Tibial artery (tissue), 4 donors: ENCODE data around the gene CSTPP1.

Experiments used
- DNase-seq, 2 donors: peaks; one replicate each; pipeline ENCODE4 v3.0.0-alpha.2; 2019
- H3K27ac ChIP-seq, 2 donors: fragments of 200-600 bp; sonication (generic) in 1 of 2; 1 replicate in 1 of 2; 2 replicates in 1 of 2; pipeline ENCODE4 v1.5.1; 2018 to 2019; ENCODE audit warnings: mild to moderate bottlenecking in 1 of 2
- H3K27me3 ChIP-seq, 2 donors: fragments of 200-600 bp; sonication (generic) in 1 of 2; one replicate each; pipeline versions ENCODE4 v1.5.1 to v1.6.0; 2016 to 2019
- H3K36me3 ChIP-seq, 3 donors: fragments of 200-600 bp; sonication (generic) in 2 of 3; one replicate each; pipeline ENCODE4 v1.5.1; 2016 to 2019; ENCODE audit warnings: mild to moderate bottlenecking in 2 of 3
- H3K4me1 ChIP-seq, 4 donors: fragments of 200-600 bp; sonication (generic) in 2 of 4; 1 replicate in 3 of 4; 2 replicates in 1 of 4; pipeline ENCODE4 v1.5.1; 2016 to 2019
- H3K4me3 ChIP-seq, 2 donors: fragments of 200-600 bp; sonication (generic) in 1 of 2; 1 replicate in 1 of 2; 2 replicates in 1 of 2; pipeline ENCODE4 v1.5.1; 2018 to 2019; ENCODE audit warnings: mild to moderate bottlenecking in 2 of 2
- H3K9me3 ChIP-seq, 3 donors: fragments of 200-600 bp; sonication (generic) in 1 of 3; one replicate each; pipeline ENCODE4 v1.5.1; 2016 to 2019
- intact Hi-C: fragments of 100-400 bp; cut with DNase I; formaldehyde crosslinking; loops from one replicate; pipeline ENCODE4 v1.15.0; 2023; ENCODE audit warnings: low total_unique reads
- TF ChIP-seq, protein P1 (sequence below), 2 experiments: fragments of 200-600 bp in 1 of 2; fragments of 450-650 bp in 1 of 2; IDR thresholded peaks; one replicate each; pipeline ENCODE4 v1.5.1; 2017 to 2019; ENCODE audit warnings: antibody characterized with exemption in 2 of 2, mild to moderate bottlenecking in 1 of 2, moderate library complexity in 1 of 2

The CSTPP1 gene

DNA sequence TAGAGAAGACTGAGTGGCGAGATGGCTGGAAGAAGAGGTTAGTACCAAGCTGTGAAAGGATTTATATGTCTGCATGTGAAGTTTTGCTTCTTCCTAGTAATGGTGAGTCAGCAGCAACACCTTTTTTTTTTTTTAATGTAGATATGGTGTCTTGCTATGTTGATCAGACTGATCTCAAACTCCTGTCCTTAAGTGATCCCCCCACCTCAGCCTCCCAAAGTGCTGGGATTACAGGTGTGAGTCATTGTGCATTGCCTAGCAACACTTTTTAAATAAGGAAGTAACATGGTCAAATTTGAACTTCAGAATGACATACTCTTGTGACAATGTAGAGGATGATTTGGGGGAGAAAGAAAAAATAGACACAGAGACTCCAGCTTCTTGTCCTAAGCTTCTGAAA is 6.5 kb upstream of the CSTPP1 start:
- H3K4me1 ChIP-seq: no peaks in the 10 kb centered on the region
- H3K27me3 ChIP-seq: peaks cover 0 to 3% of the 10 kb centered on the region in 2 donors
- no peaks in the 10 kb centered on the region for H3K9me3 ChIP-seq
- H3K36me3 ChIP-seq: no peaks in the 10 kb centered on the region
- DNase-seq: no peak
- H3K4me3 ChIP-seq: no peak overlapping the region
- H3K27ac ChIP-seq: no peak overlapping the region
- TF ChIP-seq, protein P1, sequence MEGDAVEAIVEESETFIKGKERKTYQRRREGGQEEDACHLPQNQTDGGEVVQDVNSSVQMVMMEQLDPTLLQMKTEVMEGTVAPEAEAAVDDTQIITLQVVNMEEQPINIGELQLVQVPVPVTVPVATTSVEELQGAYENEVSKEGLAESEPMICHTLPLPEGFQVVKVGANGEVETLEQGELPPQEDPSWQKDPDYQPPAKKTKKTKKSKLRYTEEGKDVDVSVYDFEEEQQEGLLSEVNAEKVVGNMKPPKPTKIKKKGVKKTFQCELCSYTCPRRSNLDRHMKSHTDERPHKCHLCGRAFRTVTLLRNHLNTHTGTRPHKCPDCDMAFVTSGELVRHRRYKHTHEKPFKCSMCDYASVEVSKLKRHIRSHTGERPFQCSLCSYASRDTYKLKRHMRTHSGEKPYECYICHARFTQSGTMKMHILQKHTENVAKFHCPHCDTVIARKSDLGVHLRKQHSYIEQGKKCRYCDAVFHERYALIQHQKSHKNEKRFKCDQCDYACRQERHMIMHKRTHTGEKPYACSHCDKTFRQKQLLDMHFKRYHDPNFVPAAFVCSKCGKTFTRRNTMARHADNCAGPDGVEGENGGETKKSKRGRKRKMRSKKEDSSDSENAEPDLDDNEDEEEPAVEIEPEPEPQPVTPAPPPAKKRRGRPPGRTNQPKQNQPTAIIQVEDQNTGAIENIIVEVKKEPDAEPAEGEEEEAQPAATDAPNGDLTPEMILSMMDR (IDR thresholded peaks at IDR 0.05): no peak
- intact Hi-C loops: no loop called here

DNA sequence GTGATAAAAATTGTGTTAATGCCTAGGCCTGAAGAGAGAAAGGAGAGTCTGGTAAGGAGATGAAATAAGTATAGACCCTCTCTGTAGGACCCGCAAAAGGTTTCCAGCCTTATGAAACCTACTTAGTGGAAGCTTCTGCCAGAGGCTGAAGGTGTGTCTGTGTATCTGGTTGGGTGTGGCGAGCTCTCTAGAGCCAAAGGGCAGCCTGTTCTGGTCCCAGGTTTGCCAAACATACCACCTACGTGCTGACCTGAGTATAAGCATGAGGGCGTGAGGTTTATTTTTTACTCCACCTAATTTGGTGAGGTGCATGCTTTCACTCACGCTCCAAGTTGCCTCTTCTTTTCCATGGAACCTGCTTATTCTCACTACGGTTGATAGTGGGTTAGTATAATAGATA is 5.6 kb downstream of the CSTPP1 start:
- Histone ChIP-seq H3K4me3 (no peak overlapping the region), H3K36me3 (peaks cover 0 to 4% (median 0%) of the 10 kb centered on the region in 3 donors), H3K9me3 (no peaks in the 10 kb centered on the region), H3K4me1 (peaks cover 0 to 1% (median under 1%) of the 10 kb centered on the region in 4 donors), H3K27ac (no peak overlapping the region), H3K27me3 (no peaks in the 10 kb centered on the region)
- no peak for DNase-seq
- TF ChIP-seq, protein P1 (IDR thresholded peaks at IDR 0.05): no peak
- intact Hi-C loops: no loop called here

DNA sequence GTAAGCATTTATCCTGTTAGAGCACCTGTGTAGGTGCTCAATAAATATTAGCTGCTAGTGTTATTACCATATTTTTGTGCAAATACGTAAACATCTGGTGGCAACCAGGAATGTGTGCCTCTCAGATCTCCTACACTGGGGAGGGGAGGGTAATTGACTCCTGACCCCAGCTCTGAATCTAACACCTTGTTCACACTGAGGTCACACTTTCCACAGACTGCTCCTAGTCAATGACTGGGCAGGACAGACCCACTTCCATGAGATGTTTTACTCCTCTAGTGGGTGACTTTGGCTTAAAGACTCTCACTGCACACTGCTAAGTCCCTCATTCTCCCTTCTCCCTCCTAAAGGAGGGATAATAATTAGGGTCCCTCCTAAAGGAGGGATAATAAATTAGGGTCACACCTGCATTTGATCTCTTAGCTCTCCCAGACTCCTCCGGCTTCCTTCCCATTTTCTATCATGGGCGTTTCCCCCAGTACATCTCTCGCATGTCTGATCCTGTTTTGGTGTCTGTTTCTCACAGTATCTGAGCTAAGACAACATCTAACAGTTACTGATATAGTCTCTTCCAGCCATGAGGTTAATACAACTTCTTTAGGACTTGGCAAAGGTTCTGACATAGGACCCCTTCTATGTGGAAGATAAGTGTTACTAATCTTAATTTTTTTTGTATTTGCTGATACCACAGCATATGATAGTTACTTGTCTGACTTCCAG is 8.0 kb downstream of the CSTPP1 start:
- DNase-seq: no peak
- TF ChIP-seq, protein P1 (IDR thresholded peaks at IDR 0.05): no peak
- Histone ChIP-seq H3K4me1 (peaks cover 0 to 3% (median 0%) of the 10 kb centered on the region in 4 donors), H3K36me3 (peaks cover 0 to 8% (median 0%) of the 10 kb centered on the region in 3 donors), H3K4me3 (no peak overlapping the region), H3K27me3 (no peaks in the 10 kb centered on the region), H3K27ac (no peak overlapping the region), H3K9me3 (no peaks in the 10 kb centered on the region)
- intact Hi-C loops: no loop called here

DNA sequence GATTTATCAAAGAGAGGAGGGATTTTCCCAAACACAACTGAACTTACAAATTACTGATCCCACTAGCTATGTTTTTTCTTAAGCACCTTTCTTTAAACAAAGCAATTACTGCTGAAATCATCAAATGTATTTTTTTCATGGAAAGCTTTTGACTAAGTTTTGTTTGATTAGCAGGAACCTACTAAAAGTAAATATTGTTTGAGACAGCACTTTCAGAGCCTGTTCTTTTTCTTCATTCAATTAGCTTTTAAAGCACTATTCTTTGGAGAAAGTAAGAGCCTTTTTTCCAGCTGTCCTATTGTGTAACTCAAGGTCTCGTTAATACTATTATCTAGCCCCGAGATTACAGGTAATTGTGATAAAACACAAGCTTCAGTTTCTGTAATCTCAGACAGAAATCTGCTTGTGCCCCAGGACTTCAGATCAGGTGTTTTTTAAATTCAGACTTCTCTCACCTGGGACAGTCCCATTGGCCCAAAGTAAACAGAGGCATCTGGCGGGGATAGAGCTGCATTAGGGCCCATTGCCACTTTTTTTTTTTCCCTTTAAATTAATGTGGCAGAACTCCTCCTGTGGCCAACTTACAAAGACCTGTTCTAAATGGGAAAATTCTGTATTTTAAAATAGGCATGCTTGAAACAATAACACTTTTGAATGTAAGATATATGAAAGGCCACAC is 11.0 kb downstream of the CSTPP1 start:
- TF ChIP-seq, protein P1 (IDR thresholded peaks at IDR 0.05): no peak
- Histone ChIP-seq H3K27ac (no peak overlapping the region), H3K4me3 (no peak overlapping the region), H3K36me3 (peaks cover 0 to 4% (median 0%) of the 10 kb centered on the region in 3 donors), H3K9me3 (no peaks in the 10 kb centered on the region), H3K4me1 (peaks cover 0 to 3% (median 0%) of the 10 kb centered on the region in 4 donors), H3K27me3 (no peaks in the 10 kb centered on the region)
- no peak for DNase-seq
- intact Hi-C loops: no loop called here

DNA sequence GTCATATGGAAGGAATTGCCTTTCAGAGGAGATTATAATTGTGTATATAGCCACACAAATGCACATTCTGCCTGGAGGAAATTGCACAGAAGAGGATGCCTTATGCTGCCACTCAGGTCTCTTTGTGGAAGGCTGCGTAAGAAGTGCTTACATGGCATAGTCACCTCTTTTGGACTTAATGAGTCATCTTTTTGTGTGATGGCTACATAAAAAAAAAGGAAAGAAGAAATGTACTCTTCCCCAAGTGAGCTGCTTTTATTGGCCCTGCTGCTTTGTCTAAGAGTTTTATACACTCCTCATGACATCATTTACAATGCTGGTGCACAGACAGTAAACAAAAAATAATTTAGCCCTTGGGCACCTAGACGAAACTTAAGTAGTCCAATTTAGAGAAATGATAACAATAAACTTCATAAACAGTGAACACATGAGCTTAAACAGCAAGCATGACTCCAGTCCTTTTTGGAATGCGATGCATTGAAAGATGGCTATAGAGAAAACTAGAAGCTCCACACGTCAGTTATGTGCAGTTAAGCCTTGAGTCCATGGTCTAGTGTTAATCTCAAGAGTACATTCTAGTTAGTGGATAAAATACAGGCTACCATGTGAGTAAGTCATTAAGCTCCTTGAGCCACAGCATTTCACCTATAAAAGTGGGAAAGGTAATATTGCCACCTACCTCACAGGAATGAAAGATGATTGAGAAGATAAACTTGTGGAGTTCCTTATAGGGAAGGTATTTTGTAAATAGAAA is 12.0 kb downstream of the CSTPP1 start:
- DNase-seq: no peak
- H3K27ac ChIP-seq: no peak overlapping the region

More for the DNA sequence above, 12.0 kb downstream of the CSTPP1 start:
- peaks cover 0 to 3% (median 0%) of the 10 kb centered on the region in 4 donors for H3K4me1 ChIP-seq
- TF ChIP-seq, protein P1 (IDR thresholded peaks at IDR 0.05): no peak
- H3K9me3 ChIP-seq: no peaks in the 10 kb centered on the region
- no peaks in the 10 kb centered on the region for H3K27me3 ChIP-seq
- H3K36me3 ChIP-seq: peaks cover 0 to 4% (median 0%) of the 10 kb centered on the region in 3 donors
- intact Hi-C loops: no loop called here
- H3K4me3 ChIP-seq: no peak overlapping the region
